HG03469 (cell line): ENCODE data around the gene CYP1B1.
"Not testable (repeated sequence)": the region's sequence is repeated elsewhere in the genome, so short reads cannot be mapped to it uniquely, and the experiment has no call there.

Source experiments
- ATAC-seq: cut with Tn5 transposase; IDR thresholded peaks from one replicate; pipeline ENCODE4 v1.9.1; 2021; ENCODE audit warnings: mild to moderate bottlenecking, moderate library complexity, moderate number of reproducible peaks; ENCODE audit not compliant: unreplicated experiment

CYP1B1 gene

DNA sequence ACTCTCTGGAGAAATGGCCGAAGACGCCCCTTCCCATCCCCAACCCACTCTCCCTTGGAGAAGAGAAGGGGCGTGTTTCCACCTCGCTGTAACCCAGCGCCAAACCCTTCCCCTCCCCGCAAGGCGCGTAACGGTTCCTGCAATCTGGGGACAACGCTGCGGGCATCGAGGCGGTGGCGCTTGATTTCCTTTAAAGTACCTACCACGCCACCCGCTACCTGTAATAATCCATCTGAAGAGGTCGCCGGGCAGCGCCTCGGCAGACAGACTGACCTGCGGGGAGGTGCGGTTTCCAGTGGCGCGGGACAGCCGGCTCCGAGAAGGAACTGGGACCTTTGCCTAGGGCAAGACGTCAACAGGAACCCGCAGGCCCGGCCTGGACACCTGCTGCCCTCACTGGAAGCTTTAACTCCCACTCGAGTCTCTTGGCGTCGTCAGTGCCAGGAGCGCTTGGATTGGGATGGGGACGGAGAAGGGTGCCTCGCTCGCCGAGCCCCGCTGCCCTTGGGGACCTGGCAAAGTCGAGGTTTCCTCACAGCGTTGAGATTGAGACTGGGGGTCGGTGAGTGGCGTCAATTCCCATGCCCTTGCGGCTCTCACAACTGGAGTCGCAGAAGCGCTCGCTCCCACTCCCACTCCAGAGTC, at the start of gene CYP1B1:
TSS of gene CYP1B1 (minus strand) at position 645 of the 645 bp plus-strand sequence. CDS start 763 bp downstream, outside the sequence.
- ATAC-seq, result no peak

GRCh38 chr2:38125007-38125406, 49.1 kb upstream of the CYP1B1 start:
- ATAC-seq, result no peak

GRCh38 chr2:38123911-38124310, 48.0 kb upstream of the CYP1B1 start:
- no peak for ATAC-seq

DNA sequence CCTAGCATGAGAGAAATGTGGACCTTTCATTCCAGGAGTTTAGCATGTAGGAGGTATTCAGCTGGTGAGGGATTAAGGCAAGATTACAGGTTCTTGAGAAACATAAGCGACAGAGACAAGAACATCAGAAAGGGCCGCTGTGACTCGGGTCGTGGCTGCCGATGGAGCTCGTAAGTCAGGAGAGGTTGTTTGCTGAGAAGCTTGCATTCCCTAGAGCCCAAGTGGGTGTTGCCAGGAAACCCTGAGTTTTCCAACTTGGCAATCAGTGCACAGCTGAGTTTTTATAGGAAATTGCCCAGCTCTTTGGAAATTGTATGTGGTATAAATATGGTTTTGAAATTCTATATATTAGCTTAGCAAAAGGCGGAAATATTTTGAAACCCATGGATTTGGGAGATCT, 46.4 kb upstream of the CYP1B1 start:
- no peak for ATAC-seq

DNA sequence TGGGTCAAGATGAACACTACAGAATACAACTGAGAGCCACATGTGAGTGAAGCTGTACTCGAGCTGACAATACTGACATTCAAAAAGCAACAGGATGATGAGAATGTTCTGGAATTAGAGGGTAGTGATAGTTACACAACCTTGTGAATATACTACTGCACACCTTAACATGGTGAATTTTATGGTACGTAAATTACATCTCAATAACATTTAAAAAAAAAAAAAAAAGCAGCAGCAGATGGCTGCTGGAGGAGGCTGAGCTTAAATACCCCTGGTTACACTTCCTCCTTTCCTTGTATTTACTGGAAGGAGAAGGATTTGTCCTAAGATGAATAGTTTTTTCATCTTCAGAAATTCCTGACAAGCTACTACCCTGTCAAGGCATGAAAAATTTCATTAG, 45.5 kb upstream of the CYP1B1 start:
- ATAC-seq, result no peak

DNA sequence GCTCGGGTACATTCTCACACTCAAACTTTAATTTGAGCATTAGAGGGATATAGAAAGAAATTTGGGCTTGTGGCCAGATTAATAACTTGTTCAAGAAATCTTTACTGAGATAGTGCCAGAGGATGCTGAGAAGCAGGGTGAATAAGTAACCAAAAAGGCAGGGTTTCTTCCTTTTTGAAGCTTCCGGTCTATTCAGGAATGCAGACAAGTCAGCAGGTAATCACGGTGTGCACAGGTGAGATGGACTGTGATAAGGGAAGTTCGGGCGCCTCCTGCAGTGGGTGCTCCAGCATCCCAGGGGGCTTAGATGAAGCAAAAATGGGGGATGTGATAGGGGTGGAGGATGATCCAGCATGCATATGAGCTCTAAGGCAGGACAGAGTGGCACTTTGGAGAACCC, 44.9 kb upstream of the CYP1B1 start:
- ATAC-seq, result no peak

DNA sequence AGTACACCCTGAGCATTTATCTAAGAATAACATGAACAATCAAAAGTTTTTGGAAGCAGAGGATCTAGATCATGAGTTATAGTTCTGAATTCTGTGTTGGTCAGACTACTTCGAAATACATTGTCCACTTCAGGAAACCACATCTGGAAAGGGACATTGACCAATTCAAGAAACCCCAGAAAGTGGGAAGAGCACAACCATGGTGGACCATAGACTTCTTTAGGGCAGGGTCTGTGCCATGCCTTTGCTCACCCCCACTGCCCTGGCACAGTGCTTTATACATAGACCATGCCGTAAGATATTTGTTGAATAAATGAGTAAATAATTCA, 44.3 kb upstream of the CYP1B1 start:
- no peak for ATAC-seq

DNA sequence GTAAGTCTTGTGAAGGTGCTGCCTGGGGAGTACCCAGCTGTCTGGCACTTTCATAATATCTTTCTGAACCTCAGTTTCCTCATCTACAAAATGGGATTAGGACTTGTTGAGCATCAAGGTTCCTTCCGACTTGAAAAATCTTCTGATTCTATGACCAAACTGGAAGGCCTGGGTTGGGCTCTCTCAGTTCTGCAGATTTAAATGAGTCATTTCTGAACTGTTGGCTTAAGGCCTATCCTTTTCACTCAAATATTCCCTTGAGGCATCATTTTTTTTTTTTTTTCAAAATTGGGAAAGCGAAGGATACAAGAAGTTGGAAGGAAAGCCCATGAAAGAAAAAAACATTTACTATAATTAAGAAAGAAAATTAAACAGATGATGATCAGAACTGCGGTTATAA, 40.8 kb upstream of the CYP1B1 start:
- no peak for ATAC-seq

- ATAC-seq, result no peak
Measured at GRCh38 chr2:38115216-38116032, 39.5 kb upstream of the CYP1B1 start.

GRCh38 chr2:38113981-38114708, 38.2 kb upstream of the CYP1B1 start:
- no peak for ATAC-seq

DNA sequence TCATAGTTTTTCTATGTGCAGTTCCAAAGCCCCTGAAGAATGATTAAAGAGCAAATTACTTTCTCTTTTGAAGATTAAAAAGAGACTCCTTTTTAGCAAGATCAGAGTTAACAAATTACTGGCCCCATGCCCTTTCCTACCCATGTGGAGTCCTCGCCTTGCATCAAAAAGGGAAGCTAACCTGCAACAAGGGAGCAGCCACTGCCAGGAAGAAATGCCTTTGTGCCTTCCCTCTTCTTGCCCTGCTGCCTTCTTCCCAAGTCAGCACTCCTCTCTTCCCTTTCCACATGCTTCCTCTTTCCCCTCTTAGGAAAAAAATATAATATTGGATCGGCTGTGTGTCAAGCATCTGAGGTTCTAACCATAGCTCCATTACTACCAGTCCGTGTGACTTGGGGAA, 37.1 kb upstream of the CYP1B1 start:
- ATAC-seq, result no peak

- ATAC-seq, result not testable (repeated sequence)
Measured at GRCh38 chr2:38111350-38111749, 35.4 kb upstream of the CYP1B1 start.

- no peak for ATAC-seq
Measured at GRCh38 chr2:38109732-38110181, 33.8 kb upstream of the CYP1B1 start.

DNA sequence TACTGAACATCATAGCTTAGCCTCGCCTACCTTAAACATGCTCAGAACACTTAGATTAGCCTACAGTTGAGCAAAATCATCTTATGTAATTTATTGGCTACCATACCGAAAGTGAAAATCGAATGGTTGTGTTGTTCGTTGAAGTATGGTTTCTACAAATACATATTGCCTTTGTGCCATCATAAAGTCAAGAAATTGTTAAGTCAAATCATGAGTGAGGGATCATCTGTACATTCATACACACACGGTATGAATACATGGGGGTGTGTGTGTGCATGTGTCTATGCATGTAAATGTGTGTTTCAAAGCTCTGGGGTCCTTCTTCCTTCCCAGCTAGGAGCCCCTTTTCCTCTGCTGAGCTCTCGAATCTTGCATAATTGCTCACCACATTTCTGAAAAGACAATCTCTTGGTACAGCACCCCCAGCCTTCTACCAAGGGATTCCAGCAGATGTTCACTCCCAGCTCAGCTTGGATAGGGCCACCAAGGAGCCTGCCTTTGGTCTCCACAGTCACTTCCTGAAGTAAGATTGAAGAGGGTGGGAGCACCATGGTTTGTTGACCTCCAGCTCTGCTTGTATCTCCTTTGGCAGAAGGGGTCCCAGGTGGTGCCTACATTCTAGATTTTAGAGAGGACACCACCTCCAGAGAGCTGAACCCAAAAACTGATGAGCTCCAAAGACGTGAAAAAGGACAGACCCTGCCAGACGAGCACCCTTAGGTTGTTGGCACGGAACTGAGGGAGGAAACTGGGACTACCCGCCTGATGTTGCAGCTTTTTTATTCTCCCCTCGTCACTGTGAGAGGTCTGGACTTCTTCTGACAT, 33.2 kb upstream of the CYP1B1 start:
- ATAC-seq, result no peak

DNA sequence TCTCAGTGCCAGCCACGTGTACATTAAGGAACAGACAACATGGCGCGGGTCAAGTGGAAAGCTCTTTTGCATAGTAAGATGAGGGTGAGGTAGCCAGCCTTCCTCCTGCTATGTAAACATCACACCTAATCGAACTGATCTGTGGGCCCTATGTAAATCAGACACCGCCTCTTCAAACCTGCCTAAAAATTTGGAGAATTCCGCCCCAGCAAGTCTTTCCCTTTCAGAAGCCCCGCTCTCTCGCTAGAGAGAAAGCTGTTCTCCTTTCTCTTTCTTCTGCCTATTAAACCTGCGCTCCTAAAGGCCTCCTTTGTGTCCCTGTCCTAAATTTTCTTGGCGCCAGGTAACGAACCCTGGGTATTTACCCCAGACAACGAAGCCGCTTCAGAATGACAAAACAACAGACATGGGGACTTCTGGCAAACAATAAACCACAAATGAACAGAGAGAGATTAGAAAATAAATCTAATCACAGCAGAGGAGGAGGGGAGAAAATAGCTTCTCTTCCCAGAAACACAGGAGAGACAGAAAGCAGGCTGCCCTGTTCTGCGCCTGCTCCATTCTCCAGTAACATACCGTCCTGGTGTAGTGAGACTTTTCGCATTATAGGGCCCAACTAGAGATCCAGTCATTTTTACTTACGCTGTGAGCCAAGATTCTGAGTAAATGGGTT, 31.9 kb upstream of the CYP1B1 start:
- ATAC-seq, result no peak

DNA sequence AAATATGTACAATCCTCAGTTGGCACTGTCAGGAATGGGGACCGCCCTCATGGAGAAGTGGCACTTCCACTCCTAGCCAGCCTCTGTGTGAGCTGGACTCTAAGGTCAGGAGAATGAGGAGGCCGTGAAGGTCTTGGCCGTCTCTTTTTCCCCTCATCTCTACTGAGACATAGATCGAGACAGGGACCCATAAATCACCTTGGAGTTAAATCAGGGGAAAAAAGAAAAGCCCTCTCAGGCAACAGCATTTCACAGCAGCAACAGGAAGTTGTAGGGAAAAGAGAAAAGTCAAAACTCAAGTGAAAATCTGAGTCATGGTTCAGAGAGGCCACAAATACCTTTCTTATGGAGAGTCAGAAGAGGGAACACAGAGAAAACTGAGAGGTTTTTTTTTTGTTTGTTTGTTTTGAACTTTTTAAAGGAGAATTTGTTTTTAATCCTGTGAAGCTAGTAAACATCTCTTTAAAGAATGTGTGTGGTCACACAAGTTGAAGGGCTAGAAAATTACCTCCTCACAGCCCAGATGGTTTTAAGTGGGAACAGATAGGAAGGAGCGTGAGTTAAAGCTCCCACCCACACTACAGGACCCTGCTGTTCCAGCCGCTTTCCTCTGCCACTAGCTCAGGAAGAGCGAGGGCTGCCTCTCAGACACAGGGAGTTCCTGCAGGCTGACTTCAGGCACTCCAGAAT, 30.6 kb upstream of the CYP1B1 start:
- ATAC-seq, result no peak

DNA sequence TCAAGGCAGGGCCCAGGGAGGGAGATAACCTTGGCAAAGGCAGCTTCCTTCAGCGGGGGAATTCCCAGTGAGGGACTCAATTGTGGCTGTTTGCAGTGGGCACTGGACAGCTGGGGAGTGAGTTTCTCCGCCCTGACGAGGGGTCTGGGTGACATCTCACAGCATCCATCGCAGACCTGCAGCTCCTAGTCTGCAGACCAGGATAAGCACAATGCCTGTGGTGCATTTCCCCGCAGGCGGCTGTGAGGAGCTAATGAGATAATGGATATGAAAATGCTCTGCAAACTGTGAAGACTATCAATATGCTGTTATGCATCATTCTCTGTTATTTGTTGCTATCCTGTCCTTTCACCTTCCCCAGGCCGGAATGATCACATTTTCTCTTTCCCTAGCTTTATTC, 30.0 kb upstream of the CYP1B1 start:
- no peak for ATAC-seq

- no peak for ATAC-seq
Measured at GRCh38 chr2:38104598-38104997, 28.6 kb upstream of the CYP1B1 start.

GRCh38 chr2:38100328-38100727, 24.4 kb upstream of the CYP1B1 start:
- no peak for ATAC-seq
